HG02571 (cell line): ENCODE data around the gene CIBAR2.

Source experiments
- ATAC-seq: cut with Tn5 transposase; IDR thresholded peaks from one replicate; pipeline ENCODE4 v1.9.1; 2021; ENCODE audit warnings: mild to moderate bottlenecking, moderate library complexity; ENCODE audit not compliant: unreplicated experiment

Gene CIBAR2

GRCh38 chr16:85112364-85112763 is at the start of gene CIBAR2:
Gene CIBAR2, minus strand, starts transcription at chr16:85112472. Its CDS starts 120 bp downstream, at chr16:85112352.
- no peak for ATAC-seq

GRCh38 chr16:85159179-85159980 is 47.1 kb upstream of the CIBAR2 start:
- ATAC-seq = no peak

- no peak for ATAC-seq
These were observed 46.5 kb upstream of the CIBAR2 start for GRCh38 chr16:85158743-85159178.

GRCh38 chr16:85157813-85158742 is 45.8 kb upstream of the CIBAR2 start:
- ATAC-seq = no peak

GRCh38 chr16:85157372-85157771 is 45.1 kb upstream of the CIBAR2 start:
- ATAC-seq = no peak

GRCh38 chr16:85156869-85157268 is 44.6 kb upstream of the CIBAR2 start:
- no peak for ATAC-seq

GRCh38 chr16:85156440-85156839 is 44.2 kb upstream of the CIBAR2 start:
- ATAC-seq = no peak

- no peak for ATAC-seq
These were observed 41.4 kb upstream of the CIBAR2 start for GRCh38 chr16:85153656-85154091.

GRCh38 chr16:85153046-85153445 is 40.8 kb upstream of the CIBAR2 start:
- no peak for ATAC-seq

- no peak for ATAC-seq
These were observed 40.2 kb upstream of the CIBAR2 start for GRCh38 chr16:85152414-85153030.

- no peak for ATAC-seq
These were observed 39.5 kb upstream of the CIBAR2 start for GRCh38 chr16:85151603-85152413.

- no peak for ATAC-seq
These were observed 38.9 kb upstream of the CIBAR2 start for GRCh38 chr16:85151079-85151602.

GRCh38 chr16:85150331-85150940 is 38.2 kb upstream of the CIBAR2 start:
- no peak for ATAC-seq

GRCh38 chr16:85149776-85150175 is 37.5 kb upstream of the CIBAR2 start:
- ATAC-seq = no peak

GRCh38 chr16:85148931-85149330 is 36.7 kb upstream of the CIBAR2 start:
- ATAC-seq = no peak

GRCh38 chr16:85146922-85147651 is 34.8 kb upstream of the CIBAR2 start:
- ATAC-seq = no peak

- no peak for ATAC-seq
These were observed 34.2 kb upstream of the CIBAR2 start for GRCh38 chr16:85146532-85146797.

GRCh38 chr16:85145734-85146531 is 33.7 kb upstream of the CIBAR2 start:
- no peak for ATAC-seq

GRCh38 chr16:85145188-85145587 is 32.9 kb upstream of the CIBAR2 start:
- no peak for ATAC-seq
